ENCODE data around the gene IFI16. TPM values are rescaled to one million over a fixed set of nuclear protein-coding genes. Genes with fewer than 3 reads are reported as not detected.

Gene IFI16
- total RNA-seq, 2 experiments from 2014 or later: 388 to 393 TPM

GRCh38 chr1:159051436-159051835, 41.7 kb downstream of the IFI16 start:
- CTCF ChIA-PET: no interaction called here
- Mint-ChIP-seq H3K4me1 (peaks cover 54% of the 10 kb centered on the region), H3K27ac (no peak overlapping the region), H3K9me3 (ENCODE audit: low read depth) (no peaks in the 10 kb centered on the region), H3K4me3 (no peak overlapping the region), H3K36me3 (peaks cover 77% of the 10 kb centered on the region), H3K27me3 (no peaks in the 10 kb centered on the region)
- ATAC-seq (no peak), DNase-seq (no peak)

- Mint-ChIP-seq H3K36me3 (peaks cover 67% of the 10 kb centered on the region), H3K4me3 (no peak overlapping the region), H3K27ac (peak overlapping the region; percentile 67), H3K9me3 (ENCODE audit: low read depth) (no peaks in the 10 kb centered on the region), H3K27me3 (no peaks in the 10 kb centered on the region), H3K4me1 (peaks cover 51% of the 10 kb centered on the region)
- DNase-seq (no peak), ATAC-seq (no peak)
- CTCF ChIA-PET: interaction anchor here (1.2 kb wide), 1 partner anchor 56 kb away, joined by 3 read pairs; no protein-coding TSS in a partner anchor
Observed at GRCh38 chr1:159054427-159054826, 44.7 kb downstream of the IFI16 start.

- DNase-seq (no peak), ATAC-seq (no peak)
- Mint-ChIP-seq H3K4me3 (no peak overlapping the region), H3K9me3 (ENCODE audit: low read depth) (no peaks in the 10 kb centered on the region), H3K27me3 (no peaks in the 10 kb centered on the region), H3K27ac (peak overlapping the region; percentile 64), H3K4me1 (peaks cover 50% of the 10 kb centered on the region), H3K36me3 (peaks cover 61% of the 10 kb centered on the region)
- CTCF ChIA-PET: interaction anchor here (1.3 to 2.6 kb wide), 2 partner anchors 13 to 16 kb away, joined by 4 to 13 read pairs; no protein-coding TSS in a partner anchor
Observed at GRCh38 chr1:159055181-159055641, 45.5 kb downstream of the IFI16 start.

GRCh38 chr1:159056069-159056698, 46.5 kb downstream of the IFI16 start:
- Mint-ChIP-seq H3K9me3 (ENCODE audit: low read depth) (no peaks in the 10 kb centered on the region), H3K27me3 (no peaks in the 10 kb centered on the region), H3K27ac (peak overlapping the region; percentile 51), H3K4me3 (no peak overlapping the region), H3K36me3 (peaks cover 54% of the 10 kb centered on the region), H3K4me1 (peaks cover 41% of the 10 kb centered on the region)
- CTCF ChIA-PET: interaction anchor here (1.3 to 2.6 kb wide), 2 partner anchors 12 to 15 kb away, joined by 4 to 13 read pairs; no protein-coding TSS in a partner anchor
- DNase-seq (no peak), ATAC-seq (no peak)

GRCh38 chr1:159058751-159059150, 49.0 kb downstream of the IFI16 start:
- CTCF ChIA-PET: interaction anchor here (1.0 kb wide), 1 partner anchor 27 kb away, joined by 3 read pairs; no protein-coding TSS in a partner anchor
- Mint-ChIP-seq H3K4me3 (no peak overlapping the region), H3K9me3 (ENCODE audit: low read depth) (no peaks in the 10 kb centered on the region), H3K27me3 (no peaks in the 10 kb centered on the region), H3K4me1 (peaks cover 19% of the 10 kb centered on the region), H3K27ac (peak overlapping the region; percentile 2), H3K36me3 (peaks cover 46% of the 10 kb centered on the region)
- no peak for DNase-seq
- no peak for ATAC-seq

GRCh38 chr1:159065106-159065505, 55.4 kb downstream of the IFI16 start:
- Mint-ChIP-seq H3K4me1 (peaks cover 25% of the 10 kb centered on the region), H3K4me3 (no peak overlapping the region), H3K36me3 (peaks cover 38% of the 10 kb centered on the region), H3K27ac (no peak overlapping the region), H3K27me3 (no peaks in the 10 kb centered on the region), H3K9me3 (ENCODE audit: low read depth) (no peaks in the 10 kb centered on the region)
- CTCF ChIA-PET: no interaction called here
- ATAC-seq (no peak), DNase-seq (no peak)

GRCh38 chr1:159066108-159066507, 56.4 kb downstream of the IFI16 start:
- H3K27me3 Mint-ChIP-seq: no peaks in the 10 kb centered on the region
- H3K4me1 Mint-ChIP-seq: peaks cover 29% of the 10 kb centered on the region
- H3K27ac Mint-ChIP-seq: no peak overlapping the region
- peaks cover 39% of the 10 kb centered on the region for H3K36me3 Mint-ChIP-seq
- H3K4me3 Mint-ChIP-seq: no peak overlapping the region
- no peak for DNase-seq
- CTCF ChIA-PET: no interaction called here
- H3K9me3 Mint-ChIP-seq (ENCODE audit: low read depth): no peaks in the 10 kb centered on the region
- ATAC-seq: no peak

- Mint-ChIP-seq H3K4me1 (peaks cover 42% of the 10 kb centered on the region), H3K36me3 (peaks cover 39% of the 10 kb centered on the region), H3K27me3 (no peaks in the 10 kb centered on the region), H3K4me3 (peak overlapping the region; percentile 64), H3K27ac (peak overlapping the region; percentile 95), H3K9me3 (ENCODE audit: low read depth) (no peaks in the 10 kb centered on the region)
- CTCF ChIA-PET: interaction anchor here (0.8 to 2.0 kb wide), 6 partner anchors 9 to 863 kb away, joined by 3 to 6 read pairs (median 4); partner anchors contain the start of gene AIM2
- ATAC-seq: peak; percentile 65
- no peak for DNase-seq
Observed at GRCh38 chr1:159067699-159068621, 58.3 kb downstream of the IFI16 start.

- DNase-seq: no peak
- ATAC-seq: no peak
- no peaks in the 10 kb centered on the region for H3K27me3 Mint-ChIP-seq
- no peaks in the 10 kb centered on the region for H3K9me3 Mint-ChIP-seq (ENCODE audit: low read depth)
- peaks cover 35% of the 10 kb centered on the region for H3K36me3 Mint-ChIP-seq
- peaks cover 50% of the 10 kb centered on the region for H3K4me1 Mint-ChIP-seq
- no peak overlapping the region for H3K27ac Mint-ChIP-seq
- CTCF ChIA-PET: interaction anchor here (0.9 to 2.0 kb wide), 5 partner anchors 8 to 864 kb away, joined by 3 to 6 read pairs (median 4); partner anchors contain the start of gene AIM2
- H3K4me3 Mint-ChIP-seq: no peak overlapping the region
Observed at GRCh38 chr1:159068886-159069285, 59.2 kb downstream of the IFI16 start.

- CTCF ChIA-PET: interaction anchor here (0.6 to 3.3 kb wide), 20 partner anchors 9 to 976 kb away, joined by 3 to 13 read pairs (median 3); no protein-coding TSS in a partner anchor
- DNase-seq (no peak), ATAC-seq (no peak)
- no peak overlapping the region for H3K4me3 Mint-ChIP-seq
- H3K27ac Mint-ChIP-seq: peak overlapping the region; percentile 39
- H3K9me3 Mint-ChIP-seq (ENCODE audit: low read depth): no peaks in the 10 kb centered on the region
- peaks cover 21% of the 10 kb centered on the region for H3K36me3 Mint-ChIP-seq
- peaks cover 59% of the 10 kb centered on the region for H3K4me1 Mint-ChIP-seq
- no peaks in the 10 kb centered on the region for H3K27me3 Mint-ChIP-seq
Observed at GRCh38 chr1:159071970-159072582, 62.4 kb downstream of the IFI16 start.

- H3K9me3 Mint-ChIP-seq (ENCODE audit: low read depth): peaks cover 3% of the 10 kb centered on the region
- no peaks in the 10 kb centered on the region for H3K27me3 Mint-ChIP-seq
- ATAC-seq (peak; percentile 88), DNase-seq (peak; percentile 91)
- peaks cover 50% of the 10 kb centered on the region for H3K4me1 Mint-ChIP-seq
- H3K4me3 Mint-ChIP-seq: peak within 1 kb of the TSS; percentile 76
- H3K36me3 Mint-ChIP-seq: peaks cover 20% of the 10 kb centered on the region
- H3K27ac Mint-ChIP-seq: peak within 1 kb of the TSS; percentile 97
- CTCF ChIA-PET: interaction anchor here (0.8 to 4.0 kb wide), 7 partner anchors 8 to 78 kb away, joined by 3 to 39 read pairs (median 5); partner anchors contain the start of gene IFI16
Observed at GRCh38 chr1:159076438-159077119, 66.9 kb downstream of the IFI16 start, which contains the start of gene AIM2. Gene AIM2, minus strand, starts transcription at chr1:159076766. Its CDS starts 3,267 bp downstream, at chr1:159073499.

All from activated CD8-positive, alpha-beta memory T cell treated with anti-CD3 and anti-CD28 coated beads, Interleukin-2, amount 10 ng/mL, durations not matched to agents 7 days and 5 days (primary cell).